SKM-1 (cell line): ENCODE data around the gene ARV1.
A peak's percentile ranks its signal among the peaks of the same experiment; 100 is the strongest.
"Not testable (repeated sequence)": the region's sequence is repeated elsewhere in the genome, so short reads cannot be mapped to it uniquely, and the experiment has no call there.

Source experiments
- DNase-seq: peaks from one replicate; lab custom pipeline; 2025; ENCODE audit not compliant: unreplicated experiment; lab: John Stamatoyannopoulos, UW

ARV1 gene

DNA sequence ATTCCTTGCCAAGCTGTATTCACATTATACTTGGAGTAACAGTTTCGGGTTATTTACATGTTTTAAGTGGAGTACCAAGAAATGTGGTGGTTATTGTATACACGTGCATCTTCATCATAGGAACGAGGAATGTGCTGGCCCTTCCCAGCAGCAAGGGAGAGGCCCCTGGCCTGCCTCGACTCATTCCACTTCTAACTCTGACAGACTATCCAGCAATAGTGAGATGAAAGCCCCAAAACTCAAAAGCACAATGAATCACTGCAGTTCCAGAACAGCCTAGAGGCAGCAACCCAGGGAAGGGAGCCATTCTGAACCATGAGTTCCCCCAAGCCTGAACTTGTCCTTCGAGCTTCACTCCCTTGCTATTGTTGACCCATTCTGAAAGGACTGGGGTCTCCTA is 38.1 kb downstream of the ARV1 start:
- no peak for DNase-seq

DNA sequence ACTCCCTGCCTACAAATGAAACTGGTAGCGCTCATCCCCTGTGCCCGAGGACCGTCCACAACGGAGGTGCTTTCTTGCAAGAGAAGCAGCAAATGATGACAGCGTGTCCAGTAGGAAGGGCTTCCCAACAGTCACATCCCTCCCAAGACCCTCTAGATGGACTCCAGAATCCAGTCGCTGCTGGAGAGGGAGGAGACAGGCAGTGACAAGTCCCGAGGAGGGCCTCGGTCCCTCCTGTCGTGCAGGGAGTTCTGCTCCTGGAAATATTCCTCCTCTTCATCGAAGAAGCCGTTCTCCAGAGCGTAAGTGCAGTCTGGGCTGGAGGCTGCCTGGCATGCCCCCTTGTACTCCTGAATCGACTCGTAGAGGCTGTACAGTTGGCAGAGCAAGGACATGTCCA is 40.8 kb downstream of the ARV1 start:
- no peak for DNase-seq

DNA sequence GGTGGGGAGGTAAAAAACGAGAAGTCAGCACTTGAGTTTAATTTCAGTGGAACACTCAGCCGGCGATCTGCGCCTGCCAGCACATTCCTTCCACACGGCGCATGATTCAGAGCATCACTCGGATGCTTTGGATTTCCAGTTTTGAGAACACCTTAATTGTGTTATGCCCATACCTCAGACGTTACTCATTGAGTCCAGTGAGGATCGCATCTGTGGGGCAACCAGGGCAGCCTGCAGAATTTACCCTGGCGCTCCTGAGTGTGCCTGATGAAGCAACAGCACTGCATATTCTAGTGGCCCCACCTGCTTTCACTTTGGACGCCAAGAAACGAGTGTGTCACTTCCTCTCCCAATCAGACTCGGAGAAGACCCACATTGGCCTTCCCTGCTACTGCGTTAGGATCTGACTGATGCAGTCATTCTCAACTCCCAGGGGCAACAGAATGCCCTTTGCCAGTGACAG is 41.3 kb downstream of the ARV1 start:
- DNase-seq = no peak

DNA sequence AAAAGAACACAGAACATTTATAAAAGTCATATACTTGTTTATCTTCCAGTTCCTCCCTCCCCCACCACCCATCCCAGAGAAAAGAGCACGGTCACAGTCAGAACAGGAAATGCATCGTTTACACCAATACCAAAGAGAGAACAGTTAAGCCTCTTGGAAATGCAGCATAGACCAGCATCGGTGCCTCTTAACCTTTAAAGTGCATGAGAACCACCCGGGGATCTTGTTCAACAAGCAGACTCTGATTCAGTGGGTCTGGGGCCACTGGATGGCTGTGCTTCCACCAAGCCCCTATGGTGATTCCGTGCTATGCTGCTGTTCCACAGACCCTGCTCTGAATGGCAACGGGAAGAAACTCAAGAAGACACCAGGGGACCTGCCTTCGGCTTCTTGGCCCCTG is 41.9 kb downstream of the ARV1 start:
- DNase-seq = no peak

DNA sequence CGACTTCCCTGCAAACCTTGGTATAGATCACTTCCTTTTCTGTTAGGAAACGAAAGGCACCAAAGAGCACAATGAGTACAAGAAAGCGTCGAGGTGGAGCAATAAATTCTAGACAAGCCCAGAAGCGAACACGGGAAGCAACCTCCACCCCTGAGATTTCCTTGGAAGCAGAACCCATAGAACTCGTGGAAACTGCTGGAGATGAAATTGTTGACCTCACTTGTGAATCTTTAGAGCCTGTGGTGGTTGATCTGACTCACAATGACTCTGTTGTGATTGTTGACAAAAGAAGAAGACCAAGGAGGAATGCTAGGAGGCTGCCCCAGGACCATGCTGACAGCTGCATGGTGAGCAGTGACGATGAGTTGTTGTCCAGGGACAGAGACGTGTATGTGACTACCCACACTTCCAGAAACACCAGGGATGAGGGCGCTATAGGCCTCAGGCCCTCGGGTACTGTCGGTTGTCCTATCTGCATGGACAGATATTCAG is 42.7 kb downstream of the ARV1 start:
- no peak for DNase-seq

DNA sequence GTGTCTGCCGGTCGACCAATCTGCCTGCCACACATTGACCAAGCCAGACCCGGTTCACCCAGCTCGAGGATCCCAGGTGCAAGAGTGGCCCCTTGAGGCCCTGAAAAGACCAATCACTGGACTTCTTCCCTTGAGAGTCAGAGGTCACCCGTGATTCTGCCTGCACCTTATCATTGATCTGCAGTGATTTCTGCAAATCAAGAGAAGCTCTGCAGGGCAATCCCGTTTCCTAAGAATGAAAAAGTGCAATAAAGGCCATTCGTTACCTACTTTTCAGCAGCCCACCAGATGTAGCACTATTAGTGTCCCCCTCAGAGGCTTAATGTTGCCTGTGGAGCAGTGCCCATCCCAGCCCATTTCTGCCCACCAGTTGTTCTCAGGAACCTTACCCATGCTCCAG is 43.6 kb downstream of the ARV1 start:
- DNase-seq = not testable (repeated sequence)

DNA sequence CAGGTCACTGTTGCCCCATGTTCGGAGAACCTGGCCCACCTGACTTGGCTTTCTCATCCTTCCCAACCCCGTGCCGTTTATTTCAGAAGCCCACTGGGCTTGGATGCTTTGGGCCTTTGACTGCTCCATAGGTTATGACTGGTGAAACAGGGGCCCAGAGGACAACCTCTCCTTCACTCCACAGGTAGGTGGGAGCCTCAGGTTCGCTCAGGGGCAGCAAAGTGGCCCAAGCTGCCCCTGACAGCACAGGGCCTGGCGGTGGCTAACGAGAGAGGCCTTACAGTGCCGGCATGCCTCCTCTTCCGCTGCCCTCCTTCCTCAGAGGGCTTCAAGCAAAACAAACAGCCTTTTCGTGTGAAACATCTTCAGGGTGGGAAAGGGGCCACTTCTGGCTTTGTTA is 44.3 kb downstream of the ARV1 start:
- DNase-seq = no peak

DNA sequence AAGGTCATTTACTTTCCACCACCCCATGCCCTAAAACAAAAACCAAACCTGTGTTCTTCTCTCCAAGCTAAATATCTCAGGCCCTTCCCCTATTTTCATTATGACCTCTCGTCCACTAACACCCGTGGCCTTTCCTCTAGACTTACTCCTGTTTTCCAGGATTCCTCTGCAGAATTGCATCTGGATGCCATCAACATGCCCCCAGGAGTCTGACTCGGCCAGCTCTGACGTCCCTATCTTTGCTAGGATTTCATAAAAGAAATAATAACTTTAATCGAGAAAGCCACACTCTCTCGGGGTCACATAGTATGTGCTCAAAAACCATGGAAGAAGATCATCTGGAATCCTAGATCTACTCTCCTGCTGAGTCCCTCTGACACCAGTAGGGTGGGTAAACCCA is 47.7 kb downstream of the ARV1 start:
- DNase-seq = no peak

DNA sequence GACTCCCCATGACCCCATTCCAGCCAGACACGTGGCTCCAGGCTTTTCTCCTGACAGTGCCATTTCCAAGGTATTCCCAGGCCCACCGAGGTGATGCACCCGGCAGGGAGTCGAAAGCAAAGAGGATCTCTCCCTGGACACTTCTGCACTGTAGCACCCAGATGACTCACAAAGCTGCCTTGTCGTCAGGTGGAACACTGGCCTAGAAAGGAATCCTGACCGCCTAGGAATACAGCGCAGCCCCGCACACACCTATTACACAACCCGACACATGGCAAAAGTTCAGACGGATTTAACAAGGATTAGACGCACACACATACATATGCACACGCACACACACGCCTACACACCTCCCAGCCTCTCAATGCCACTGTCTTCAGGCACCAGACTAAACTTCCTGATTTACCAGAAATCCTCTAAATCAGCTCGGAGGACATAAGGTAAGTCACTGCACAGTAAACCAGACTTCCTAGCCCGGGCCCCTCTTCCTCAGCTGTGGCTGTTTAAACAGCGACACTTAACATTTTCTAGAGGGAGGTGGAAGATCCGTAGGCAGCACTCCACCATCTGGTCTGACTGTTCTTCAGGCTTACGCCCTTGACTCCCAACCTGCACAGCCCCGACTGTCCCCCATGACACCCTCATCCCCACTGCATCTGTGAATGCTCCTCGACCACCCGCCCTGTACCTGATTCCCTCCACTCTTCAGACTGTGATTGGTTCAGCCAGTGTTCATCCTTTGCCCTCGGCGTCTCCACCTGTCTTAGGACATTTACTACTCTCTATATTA is 48.4 kb downstream of the ARV1 start:
- no peak for DNase-seq

DNA sequence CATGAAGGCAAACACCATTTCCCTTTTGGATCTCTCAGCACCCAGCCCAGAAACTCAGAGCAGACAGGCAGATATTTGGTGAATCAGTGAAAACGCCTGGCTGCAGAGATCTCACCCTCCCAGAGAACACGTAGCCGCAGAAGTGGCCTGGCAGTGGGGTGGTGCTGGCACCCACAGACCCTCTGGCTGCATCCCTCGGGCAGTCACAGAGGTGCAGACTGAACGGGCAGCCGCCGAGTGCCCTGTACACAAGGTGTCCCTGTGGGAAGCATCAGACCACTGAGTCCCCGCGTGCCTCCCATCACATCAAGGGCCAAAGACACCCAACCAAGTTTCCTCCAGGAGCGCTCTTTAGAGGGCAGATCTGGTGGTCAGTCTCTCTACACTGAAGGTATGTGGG is 49.1 kb downstream of the ARV1 start:
- no peak for DNase-seq

DNA sequence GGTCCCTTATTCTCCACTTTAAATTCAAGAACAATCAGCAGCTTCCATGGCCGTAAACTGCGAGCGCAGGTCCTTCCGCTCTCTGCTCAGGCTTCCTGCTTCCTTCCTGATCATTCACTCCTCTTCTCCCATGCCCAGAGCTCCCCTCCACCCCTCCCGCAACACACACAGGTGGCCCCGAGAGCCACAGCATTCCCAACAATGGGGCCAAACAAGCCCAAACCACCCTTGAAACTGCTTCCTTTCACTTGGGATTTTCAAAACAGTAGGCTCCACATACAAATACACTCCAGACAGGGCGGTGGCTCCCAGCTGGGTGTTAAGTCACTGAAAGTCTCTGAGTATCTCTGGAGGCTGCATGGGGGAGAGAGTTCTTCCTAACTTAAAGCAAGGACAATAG is 49.8 kb downstream of the ARV1 start:
- DNase-seq = no peak

DNA sequence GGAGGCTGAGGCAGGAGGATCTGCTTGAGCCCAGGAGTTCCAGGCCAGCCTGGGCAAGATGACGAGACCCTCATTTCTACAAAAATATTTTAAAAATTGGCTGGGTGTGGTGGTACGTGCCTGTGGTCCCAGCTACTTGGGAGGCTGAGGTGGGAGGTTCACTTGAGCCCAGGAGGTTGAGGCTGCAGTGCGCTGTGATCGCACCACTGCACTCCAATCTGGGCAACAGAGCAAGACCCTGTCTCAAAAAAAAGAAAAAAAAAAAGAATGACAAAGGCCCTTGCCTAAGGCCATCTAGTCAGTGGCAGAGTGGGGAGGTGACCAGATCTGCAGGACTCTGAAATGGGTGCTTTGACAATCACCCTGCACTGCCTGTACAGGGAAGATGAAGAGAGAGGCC is 50.4 kb downstream of the ARV1 start:
- not testable (repeated sequence) for DNase-seq

DNA sequence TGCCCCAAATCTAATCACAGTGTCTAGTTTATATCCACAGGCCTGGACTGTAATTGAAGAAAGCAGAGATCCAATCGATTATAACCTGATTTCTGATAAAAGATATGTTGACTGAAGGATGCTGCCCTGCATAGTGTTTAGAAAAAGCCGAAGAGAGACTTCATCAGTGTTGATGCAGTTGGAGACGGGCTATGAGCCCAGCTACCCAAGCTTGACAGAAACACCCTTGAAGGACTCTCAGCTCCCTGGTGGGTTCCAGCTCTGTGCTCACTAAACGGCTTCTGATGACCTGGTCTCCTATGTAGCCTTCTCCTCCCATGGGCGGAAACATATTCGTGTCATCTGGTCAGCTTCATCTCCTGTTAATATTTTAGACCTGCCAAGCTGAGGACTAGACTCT is 50.9 kb downstream of the ARV1 start:
- DNase-seq = no peak

DNA sequence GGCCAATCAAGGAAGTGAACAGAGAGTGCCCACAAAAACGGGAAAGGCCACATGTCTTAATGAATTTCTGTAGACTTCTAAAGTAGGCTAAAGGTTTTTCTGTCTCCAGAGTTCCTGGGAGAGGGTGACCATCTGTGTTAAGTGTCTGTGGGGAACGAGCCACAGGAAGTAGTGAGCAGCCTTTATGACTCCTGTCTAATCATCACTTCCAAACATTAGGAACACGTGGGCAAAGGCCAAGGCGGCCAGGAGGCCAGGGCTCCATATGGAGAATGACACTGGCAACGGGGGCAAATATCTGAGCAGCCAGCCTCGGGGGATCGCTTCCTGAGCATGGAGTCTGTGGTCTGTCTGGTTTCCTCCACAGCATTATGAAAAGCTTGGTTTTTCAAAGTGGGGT is 54.1 kb downstream of the ARV1 start:
- no peak for DNase-seq

DNA sequence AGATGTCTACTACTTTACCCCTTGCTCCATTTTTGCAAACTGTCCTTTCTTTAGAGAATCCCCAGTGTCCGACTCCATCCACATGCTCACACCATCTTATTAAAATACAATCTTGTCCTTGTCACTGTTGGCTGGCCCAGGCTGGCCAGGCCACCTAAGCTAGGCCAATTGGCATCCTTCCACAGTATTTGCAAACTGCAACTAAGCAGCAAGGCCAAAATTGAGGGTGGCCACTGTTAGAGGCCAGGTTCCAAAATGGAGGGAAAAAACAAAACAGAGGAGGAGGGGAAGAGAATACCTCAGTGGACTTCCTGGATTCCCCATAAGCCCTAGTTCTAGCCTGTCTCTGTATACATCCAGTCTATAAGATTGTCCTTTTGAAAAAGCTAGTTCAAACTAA is 56.9 kb downstream of the ARV1 start:
- no peak for DNase-seq

DNA sequence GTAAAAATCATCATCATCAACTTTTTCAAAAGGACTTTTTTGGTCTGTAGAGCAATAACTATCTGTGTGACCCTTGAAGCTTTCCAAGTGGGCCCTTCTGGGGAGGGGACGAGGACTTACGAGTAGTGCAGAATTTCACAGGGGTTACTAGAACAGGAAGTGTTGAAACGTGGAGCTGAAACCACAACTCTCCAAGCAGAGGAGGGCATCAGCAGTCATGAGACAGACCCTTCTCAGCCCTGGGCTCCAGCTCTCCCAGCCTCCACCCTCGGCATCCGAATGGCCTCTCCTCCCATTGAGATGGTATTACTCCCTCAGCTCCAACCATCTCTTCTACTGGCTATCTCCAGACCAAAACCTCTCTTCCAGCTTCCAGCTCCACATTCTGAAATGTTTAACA is 57.5 kb downstream of the ARV1 start:
- peak; percentile 90 for DNase-seq

DNA sequence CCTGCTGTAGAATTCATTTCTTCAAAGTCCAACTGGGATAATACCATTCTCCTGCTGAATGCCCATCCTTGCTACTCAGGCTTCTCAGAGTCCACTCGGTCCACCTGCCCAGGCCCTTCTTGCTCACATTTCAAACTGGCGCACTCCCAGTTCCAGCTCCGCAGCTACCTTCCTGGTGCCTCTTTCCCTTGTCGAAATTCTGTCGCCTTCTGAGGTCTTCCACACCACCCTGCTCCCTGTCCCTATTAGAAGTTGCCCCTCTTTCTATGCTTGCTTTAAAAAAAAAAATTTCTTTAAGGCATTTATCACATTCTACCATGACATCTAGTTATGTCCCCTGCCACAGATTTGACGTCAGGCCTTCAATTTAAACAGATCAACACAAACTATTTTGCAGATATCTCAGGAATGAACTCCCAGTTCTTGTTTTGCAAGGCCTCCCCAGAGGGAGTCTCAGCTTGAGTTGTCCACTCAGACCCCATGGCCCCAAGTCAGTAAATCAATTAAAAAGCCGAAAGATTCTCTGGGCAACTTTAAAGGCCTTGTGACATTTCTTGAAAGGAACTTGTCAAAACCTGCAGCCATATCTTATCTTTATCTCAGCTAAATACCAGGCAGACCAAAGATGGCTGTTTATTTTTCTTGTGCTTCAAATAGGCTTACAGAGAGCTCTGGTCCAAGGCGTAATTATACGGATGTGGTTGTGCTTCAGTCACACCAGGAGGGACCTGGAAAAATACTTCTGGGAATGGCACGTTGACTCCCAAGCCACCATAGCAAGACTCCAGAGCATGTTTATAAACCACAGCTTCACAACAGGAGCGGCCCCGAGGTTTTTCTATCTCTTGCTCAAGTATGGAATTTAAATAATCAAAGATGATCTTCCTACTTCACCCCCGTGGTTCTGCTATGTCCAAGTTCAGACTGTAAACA is 59.0 kb downstream of the ARV1 start:
- DNase-seq = no peak

DNA sequence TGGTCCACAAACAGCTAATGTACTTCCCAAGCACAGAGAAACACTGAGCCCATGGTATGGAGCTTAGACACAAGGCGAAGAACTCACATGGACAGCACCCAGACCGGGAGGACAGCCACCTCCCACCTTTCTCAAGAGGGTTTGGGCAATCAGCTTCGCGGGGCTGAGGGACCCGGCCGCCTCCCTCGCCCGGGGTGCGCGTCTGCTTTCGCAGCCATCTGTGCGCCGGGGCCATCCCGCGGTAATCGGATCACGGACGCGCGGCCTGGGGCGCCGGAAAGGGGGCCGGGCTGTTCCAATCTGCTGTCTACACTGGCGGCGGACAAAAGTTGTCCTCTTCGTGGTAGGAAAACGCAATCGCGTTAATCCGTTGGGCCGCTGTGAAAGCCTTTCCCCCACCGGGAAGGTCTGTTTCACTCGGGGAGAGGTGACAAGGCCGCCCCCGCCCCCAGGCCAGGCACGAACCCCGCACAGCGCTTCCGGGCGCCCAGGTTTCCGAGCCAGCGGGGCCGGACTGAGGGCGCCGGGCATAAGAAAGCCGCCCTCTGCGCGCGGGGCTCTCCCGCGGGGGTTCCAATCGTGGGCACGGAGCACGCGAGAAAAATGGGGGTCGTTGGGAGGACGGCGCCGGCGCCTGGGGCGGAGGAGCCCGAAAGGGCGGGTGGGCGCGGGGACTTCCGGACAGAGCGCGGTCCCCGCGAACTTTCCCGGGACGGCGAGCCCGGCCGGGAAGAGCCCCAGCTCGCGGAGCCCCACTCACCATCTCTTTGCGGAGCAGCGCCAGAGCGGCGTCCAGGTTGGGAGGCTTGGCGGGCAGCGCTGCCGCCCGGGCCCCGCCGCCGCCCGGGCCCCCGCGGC is 60.5 kb downstream of the ARV1 start:
- no peak for DNase-seq

DNA sequence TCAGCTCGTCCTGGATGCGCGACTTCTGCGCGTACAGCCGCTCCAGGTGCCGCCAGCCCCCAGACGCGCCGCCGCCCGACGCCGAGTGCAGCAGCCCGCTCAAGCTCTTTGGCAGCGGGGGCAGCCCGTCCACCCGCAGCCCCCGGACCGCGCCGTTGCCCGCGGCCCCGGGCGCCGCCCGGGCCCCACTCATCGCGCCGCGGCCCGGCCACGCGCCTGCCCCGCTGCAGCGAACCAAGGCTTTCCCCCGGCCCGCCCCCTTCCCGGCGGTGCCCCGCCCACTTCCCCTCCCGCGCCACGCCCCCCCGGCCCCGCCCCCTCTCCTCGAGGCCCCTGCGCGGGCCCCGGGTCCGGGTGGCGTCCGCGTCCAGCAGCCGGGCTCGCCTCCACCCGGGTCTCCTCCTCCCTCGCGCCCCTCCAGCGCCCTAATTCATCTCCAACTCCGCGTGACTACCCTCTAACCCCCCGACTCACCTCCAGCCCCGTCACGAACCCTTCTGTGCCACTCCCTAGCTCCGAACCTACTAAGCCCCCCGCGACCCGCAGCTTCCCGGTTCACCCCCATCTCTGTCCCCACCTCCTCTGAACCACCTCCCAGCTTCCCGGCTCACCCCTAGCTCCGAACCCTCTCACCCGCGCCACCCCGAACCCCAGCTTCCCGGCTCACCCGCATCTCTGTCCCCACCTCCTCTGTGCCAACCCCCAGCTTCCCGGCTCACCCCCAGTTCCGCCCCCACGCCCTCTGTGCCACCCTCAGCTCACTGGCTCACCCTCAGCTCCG is 61.3 kb downstream of the ARV1 start, which contains the start of gene FAM89A:
Gene FAM89A, minus strand, starts transcription at position 236 of the 781 bp plus-strand sequence. Its CDS starts 43 bp downstream, at position 193.
- peak; percentile 17 for DNase-seq
